Fibroblast of peridontal ligament (primary cell): ENCODE measurements around the gene SLFN11.
A peak's percentile ranks its signal among the peaks of the same experiment; 100 is the strongest.
"Not testable (repeated sequence)": the region's sequence is repeated elsewhere in the genome, so short reads cannot be mapped to it uniquely, and the experiment has no call there.

Experiments
- DNase-seq: peaks from one replicate; pipeline ENCODE4 v3.0.0-alpha.2; 2010; ENCODE audit errors: extremely low read depth

SLFN11 gene

GRCh38 chr17:35361027-35361426, 12.4 kb downstream of the SLFN11 start:
- no peak for DNase-seq

GRCh38 chr17:35359398-35359797, 14.0 kb downstream of the SLFN11 start:
- DNase-seq, result no peak

- no peak for DNase-seq
Observed at GRCh38 chr17:35352284-35352683, 21.1 kb downstream of the SLFN11 start.

GRCh38 chr17:35350493-35350892, 22.9 kb downstream of the SLFN11 start:
- DNase-seq, result no peak

- peak; percentile 50 for DNase-seq
Observed at GRCh38 chr17:35345926-35346771, 27.3 kb downstream of the SLFN11 start.

GRCh38 chr17:35345445-35345925, 27.9 kb downstream of the SLFN11 start:
- no peak for DNase-seq

- DNase-seq, result no peak
Observed at GRCh38 chr17:35344262-35344661, 29.2 kb downstream of the SLFN11 start.

GRCh38 chr17:35342276-35342675, 31.1 kb downstream of the SLFN11 start:
- no peak for DNase-seq

- DNase-seq, result no peak
Observed at GRCh38 chr17:35341411-35341992, 31.9 kb downstream of the SLFN11 start.

GRCh38 chr17:35338230-35338629, 35.2 kb downstream of the SLFN11 start:
- DNase-seq, result no peak

GRCh38 chr17:35337364-35337763, 36.1 kb downstream of the SLFN11 start:
- DNase-seq, result no peak

- DNase-seq, result not testable (repeated sequence)
Observed at GRCh38 chr17:35333578-35333977, 39.8 kb downstream of the SLFN11 start.

- DNase-seq, result no peak
Observed at GRCh38 chr17:35322749-35323148, 50.7 kb downstream of the SLFN11 start.

- no peak for DNase-seq
Observed at GRCh38 chr17:35315971-35316370, 57.5 kb downstream of the SLFN11 start.

- DNase-seq, result peak; percentile 95
Observed at GRCh38 chr17:35315283-35315682, 58.1 kb downstream of the SLFN11 start.

- DNase-seq, result no peak
Observed at GRCh38 chr17:35314415-35315216, 58.8 kb downstream of the SLFN11 start.

- DNase-seq, result no peak
Observed at GRCh38 chr17:35313875-35314409, 59.5 kb downstream of the SLFN11 start.

- DNase-seq, result peak; percentile 82
Observed at GRCh38 chr17:35312790-35313711, 60.4 kb downstream of the SLFN11 start.

GRCh38 chr17:35312346-35312745, 61.1 kb downstream of the SLFN11 start:
- DNase-seq, result no peak

GRCh38 chr17:35309345-35309744, 64.1 kb downstream of the SLFN11 start:
- not testable (repeated sequence) for DNase-seq
